SK-N-MC (cell line): Measurements from ENCODE around the gene LRRC4C.

Experiments
- EZH2 ChIP-seq: fragments of 200-600 bp; sonication (generic); IDR thresholded peaks from one replicate; pipeline ENCODE4 v1.6.1; 2017; ENCODE audit warnings: antibody characterized with exemption
- FOXP2 ChIP-seq: optimal IDR thresholded peaks from 2 replicates; pipeline ENCODE3; 2011; ENCODE audit warnings: mild to moderate bottlenecking, moderate library complexity; ENCODE audit not compliant: insufficient read depth; ENCODE audit errors: extremely low read length, control extremely low read depth
- POLR2AphosphoS5 ChIP-seq: IDR thresholded peaks from 2 replicates; pipeline ENCODE4 v1.6.1; 2012; ENCODE audit warnings: mild to moderate bottlenecking, low read depth, low read length, borderline replicate concordance

- TF ChIP-seq EZH2 (no peak), POLR2AphosphoS5 (no peak), FOXP2 (no peak)
These were observed 772.7 kb downstream of the LRRC4C start for GRCh38 chr11:40686765-40687164.
